ENCODE results near the gene CENPS. TPM values are rescaled to one million over a fixed set of nuclear protein-coding genes. Genes with fewer than 3 reads are reported as not detected.

Gene CENPS
- total and polyA plus RNA-seq, 9 of the 15 experiments (the other 6 are each of a cell fraction or from before 2014, with no cell fraction given): 10.2 to 36.0 (median 26.0) TPM

- no peak for TF ChIP-seq HINFP (tag; conservative IDR thresholded peaks at IDR 0.05; ENCODE audit: low read depth)
- TF ChIP-seq ZNF318 (IDR thresholded peaks at IDR 0.05; ENCODE audit: borderline replicate concordance in 1 of 2, low read depth in 1 of 2): no peak
- no peak for TF ChIP-seq ARNT (IDR thresholded peaks at IDR 0.05)
- TF ChIP-seq HDAC2 (IDR thresholded peaks at IDR 0.05): no peak
- TF ChIP-seq NONO (IDR thresholded peaks at IDR 0.05; ENCODE audit: low read depth in 2 of 2, low read length in 1 of 2): no peak; a peak in 1 of 4 replicates
- no peak for TF ChIP-seq BRD4 (IDR thresholded peaks at IDR 0.05)
- TF ChIP-seq TSC22D4 (tag; IDR thresholded peaks at IDR 0.05): no peak
- TF ChIP-seq ELF4 (CRISPR knock-in tag; IDR thresholded peaks at IDR 0.05): no peak
- TF ChIP-seq PRPF4 (IDR thresholded peaks at IDR 0.05; ENCODE audit: insufficient read depth, low read depth, low read length, poor library complexity, severe bottlenecking): no peak
- no peak for TF ChIP-seq RCOR1 (IDR thresholded peaks at IDR 0.05; ENCODE audit: borderline replicate concordance in 1 of 2, low read depth in 2 of 2, low read length in 2 of 2)
- TF ChIP-seq STAT6 (CRISPR knock-in tag; IDR thresholded peaks at IDR 0.05): no peak; the same call in 1 of the 2 replicates
- no peak for TF ChIP-seq MCM3 (IDR thresholded peaks at IDR 0.05)
- TF ChIP-seq ZNF134 (CRISPR knock-in tag; conservative IDR thresholded peaks at IDR 0.05): no peak
- no peak for TF ChIP-seq ARHGAP35 (IDR thresholded peaks at IDR 0.05; ENCODE audit: partially characterized antibody)
- no peak for TF ChIP-seq ZNF584 (CRISPR knock-in tag; IDR thresholded peaks at IDR 0.05; ENCODE audit: low read depth)
These were observed 30.7 kb upstream of the CENPS start (continued) for GRCh38 chr1:10399444-10399941.

Data from K562 (cell line).